PC-3 (cell line): Measurements from ENCODE around the gene LRIF1. TPM values are rescaled to one million over a fixed set of nuclear protein-coding genes. Genes with fewer than 3 reads are reported as not detected.

Experiments
- ATAC-seq: fragments of 200-7000 bp; cut with Tn5 transposase; 2 replicates; pipeline ENCODE4 v1.9.1; 2020; ENCODE audit warnings: mild to moderate bottlenecking, moderate library complexity
- BruUV-seq: library from RNA; stranded (reverse); fragments of 400-500 nt; replicated peaks from 2 replicates; lab custom pipeline; 2021; lab: Mats Ljungman, UMichigan
- CTCF ChIA-PET: fragments of 300-600 bp; sonication (Branson Sonifier 250); formaldehyde crosslinking; loops from one replicate; lab custom pipeline; 2022; ENCODE audit warnings: antibody characterized with exemption; lab: Charles Lee
- POLR2A ChIA-PET: fragments of 300-600 bp; sonication (Branson Sonifier 250); formaldehyde crosslinking; loops from one replicate; lab custom pipeline; 2022; ENCODE audit warnings: antibody characterized with exemption; ENCODE audit not compliant: unreplicated experiment; lab: Charles Lee
- DNase-seq: peaks from one replicate; pipeline ENCODE4 v3.0.0-alpha.2; 2015
- H2AFZ ChIP-seq: fragments of 300-600 bp; sonication (generic); 2 replicates; pipeline ENCODE4 v1.6.0; 2016; ENCODE audit warnings: antibody characterized with exemption, low read length
- H3F3A ChIP-seq: fragments of 300-600 bp; sonication (generic); one replicate; pipeline ENCODE4 v1.6.0; 2017; ENCODE audit warnings: antibody characterized with exemption, low read length, control low read depth, mild to moderate bottlenecking; ENCODE audit not compliant: unreplicated experiment
- H3K27ac ChIP-seq: fragments of 300-600 bp; sonication (generic); 2 replicates; pipeline ENCODE4 v1.5.1; 2016; ENCODE audit warnings: mild to moderate bottlenecking, low read length
- H3K27me3 ChIP-seq: fragments of 300-600 bp; sonication (generic); 2 replicates; pipeline ENCODE4 v1.6.1; 2016; ENCODE audit warnings: low read length, mixed read lengths
- H3K36me3 ChIP-seq: fragments of 300-600 bp; sonication (generic); 2 replicates; pipeline ENCODE4 v1.6.1; 2016; ENCODE audit warnings: low read depth, mixed run types, low read length, mixed read lengths
- H3K4me1 ChIP-seq: fragments of 300-600 bp; sonication (generic); 2 replicates; pipeline ENCODE4 v1.5.1; 2016; ENCODE audit warnings: low read length; ENCODE audit not compliant: insufficient read depth
- H3K4me2 ChIP-seq: fragments of 300-600 bp; sonication (generic); 2 replicates; pipeline ENCODE4 v1.6.0; 2016; ENCODE audit warnings: low read length
- H3K4me3 ChIP-seq: fragments of 300-600 bp; sonication (generic); 2 replicates; pipeline ENCODE4 v1.5.1; 2016; ENCODE audit warnings: mild to moderate bottlenecking, low read length, mixed read lengths
- H3K79me2 ChIP-seq: fragments of 300-600 bp; sonication (generic); 2 replicates; pipeline ENCODE4 v1.6.1; 2017; ENCODE audit warnings: low read length, mixed read lengths
- H3K9ac ChIP-seq: fragments of 300-600 bp; sonication (generic); 2 replicates; pipeline ENCODE4 v1.6.0; 2016; ENCODE audit warnings: mild to moderate bottlenecking, low read length
- H3K9me2 ChIP-seq: fragments of 300-600 bp; sonication (generic); replicated peaks from 2 replicates; pipeline ENCODE4 v1.6.1; 2016; ENCODE audit warnings: mixed run types, low read length, mixed read lengths
- H3K9me3 ChIP-seq: fragments of 300-600 bp; sonication (generic); 2 replicates; pipeline ENCODE4 v1.6.1; 2016; ENCODE audit warnings: low read length, mixed read lengths
- H4K20me1 ChIP-seq: fragments of 300-600 bp; sonication (generic); 2 replicates; pipeline ENCODE4 v1.6.1; 2016; ENCODE audit warnings: low read length, mixed read lengths
- EZH2 ChIP-seq: fragments of 300-600 bp; sonication (generic); IDR thresholded peaks from one replicate; pipeline ENCODE4 v1.6.1; 2017; ENCODE audit warnings: antibody characterized with exemption, mild to moderate bottlenecking, low read length; ENCODE audit not compliant: unreplicated experiment
- EZH2phosphoT487 ChIP-seq: fragments of 300-600 bp; sonication (generic); IDR thresholded peaks from 2 replicates; pipeline ENCODE4 v1.6.1; 2018; ENCODE audit warnings: mild to moderate bottlenecking, antibody characterized with exemption, low read length, borderline replicate concordance
- intact Hi-C: fragments of 100-400 bp; cut with micrococcal nuclease; formaldehyde crosslinking; loops from 2 replicates; pipeline ENCODE4 v1.9.0; 2023
- total RNA-seq: library from RNA; depleted of rRNA; stranded (reverse); fragments of >200 nt; gene quantifications from 2 replicates; pipeline ENCODE4 v1.2.3, GENCODE V29; 2014
- TF ChIP-seq, protein P1 (sequence below): fragments of 300-600 bp; sonication (generic); conservative IDR thresholded peaks from 2 replicates; pipeline ENCODE4 v1.5.1; 2017; ENCODE audit warnings: antibody characterized with exemption, low read depth, mild to moderate bottlenecking, low read length

LRIF1 gene
- total RNA-seq, 1 experiment from 2014 or later, result 18.1 TPM

DNA sequence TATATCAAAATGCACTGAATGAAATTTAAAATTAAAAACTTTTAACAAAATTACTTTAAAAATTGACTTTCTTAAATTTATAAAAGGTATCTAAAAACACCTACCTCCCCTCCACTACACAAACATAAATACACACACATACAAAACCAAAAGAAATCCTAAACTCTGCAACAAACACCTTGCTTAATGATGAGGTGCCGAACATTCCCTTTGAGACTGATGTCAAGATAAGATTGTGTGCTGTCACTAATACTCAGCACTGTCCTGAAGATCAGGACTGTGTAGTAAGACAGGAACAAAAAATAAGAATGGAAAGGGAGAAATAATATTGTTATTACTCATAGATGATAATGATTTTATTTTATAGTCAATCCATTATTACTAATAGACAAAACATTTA lies 45.7 kb downstream of the LRIF1 start:
- Histone ChIP-seq H3K79me2 (no peaks in the 10 kb centered on the region), H3K9ac (no peak overlapping the region), H3K27me3 (no peaks in the 10 kb centered on the region), H2AFZ (no peak overlapping the region), H3K36me3 (no peaks in the 10 kb centered on the region), H3K9me2 (no peaks in the 10 kb centered on the region), H3K9me3 (no peaks in the 10 kb centered on the region), H3K4me3 (no peak overlapping the region), H3K4me1 (peaks cover 14% of the 10 kb centered on the region), H3K27ac (no peak overlapping the region), H3K4me2 (no peak overlapping the region), H3F3A (no peaks in the 10 kb centered on the region), H4K20me1 (no peaks in the 10 kb centered on the region)
- ChIA-PET POLR2A (interaction anchor here (0.6 kb wide), 1 partner anchor 938 kb away, joined by 11 read pairs; no protein-coding TSS in a partner anchor), CTCF (no interaction called here)
- no peak for DNase-seq
- TF ChIP-seq, protein P1, sequence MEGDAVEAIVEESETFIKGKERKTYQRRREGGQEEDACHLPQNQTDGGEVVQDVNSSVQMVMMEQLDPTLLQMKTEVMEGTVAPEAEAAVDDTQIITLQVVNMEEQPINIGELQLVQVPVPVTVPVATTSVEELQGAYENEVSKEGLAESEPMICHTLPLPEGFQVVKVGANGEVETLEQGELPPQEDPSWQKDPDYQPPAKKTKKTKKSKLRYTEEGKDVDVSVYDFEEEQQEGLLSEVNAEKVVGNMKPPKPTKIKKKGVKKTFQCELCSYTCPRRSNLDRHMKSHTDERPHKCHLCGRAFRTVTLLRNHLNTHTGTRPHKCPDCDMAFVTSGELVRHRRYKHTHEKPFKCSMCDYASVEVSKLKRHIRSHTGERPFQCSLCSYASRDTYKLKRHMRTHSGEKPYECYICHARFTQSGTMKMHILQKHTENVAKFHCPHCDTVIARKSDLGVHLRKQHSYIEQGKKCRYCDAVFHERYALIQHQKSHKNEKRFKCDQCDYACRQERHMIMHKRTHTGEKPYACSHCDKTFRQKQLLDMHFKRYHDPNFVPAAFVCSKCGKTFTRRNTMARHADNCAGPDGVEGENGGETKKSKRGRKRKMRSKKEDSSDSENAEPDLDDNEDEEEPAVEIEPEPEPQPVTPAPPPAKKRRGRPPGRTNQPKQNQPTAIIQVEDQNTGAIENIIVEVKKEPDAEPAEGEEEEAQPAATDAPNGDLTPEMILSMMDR, result no peak
- TF ChIP-seq EZH2phosphoT487 (no peak), EZH2 (no peak)
- BruUV-seq, result no TSS peak
- no peak for ATAC-seq
- intact Hi-C loops, result no loop called here

DNA sequence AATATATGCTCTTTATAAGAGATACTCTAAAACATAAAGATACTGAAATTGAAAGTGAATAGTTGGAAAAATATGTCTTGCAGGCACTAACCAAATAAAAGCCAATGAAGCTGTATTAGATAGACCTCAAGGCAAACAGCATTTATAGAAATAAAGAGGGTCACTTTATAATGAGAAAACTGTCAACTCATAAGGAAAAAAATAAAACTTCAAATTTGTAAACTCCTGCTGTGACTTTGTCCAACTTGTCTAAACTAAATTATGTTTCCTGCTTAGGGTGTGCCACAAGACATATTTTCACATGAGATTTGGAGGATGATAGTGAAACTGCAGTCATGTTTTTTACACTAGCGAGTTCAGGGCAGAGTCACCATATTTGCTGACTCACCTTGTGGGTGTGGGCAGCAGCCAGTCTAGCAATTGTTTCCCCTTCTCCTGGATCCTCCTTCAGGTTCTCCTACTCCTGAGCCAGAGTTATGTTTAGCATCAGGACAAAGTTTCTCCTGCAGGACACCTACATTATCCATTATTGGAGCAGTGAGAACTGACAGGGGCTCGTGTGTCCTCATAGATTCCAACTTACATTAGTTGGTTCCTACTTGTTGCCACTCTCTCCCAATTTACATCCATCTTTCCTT lies 46.9 kb downstream of the LRIF1 start:
- H3F3A ChIP-seq, result no peaks in the 10 kb centered on the region
- peak overlapping the region; percentile 76 for H2AFZ ChIP-seq
- H3K36me3 ChIP-seq, result no peaks in the 10 kb centered on the region
- H3K27ac ChIP-seq, result peak overlapping the region; percentile 43
- H3K4me2 ChIP-seq, result peak overlapping the region; percentile 80
- H3K4me3 ChIP-seq, result peak overlapping the region; percentile 60
- no TSS peak for BruUV-seq
- ChIA-PET POLR2A (interaction anchor here (0.7 to 1.0 kb wide), 2 partner anchors 47 to 568 kb away, joined by 3 to 6 read pairs; partner anchors contain the start of gene LRIF1), CTCF (interaction anchor here (0.7 kb wide), 1 partner anchor 418 kb away, joined by 3 read pairs; no protein-coding TSS in a partner anchor)
- ATAC-seq (peak; percentile 99), DNase-seq (peak; percentile 72)
- intact Hi-C loops, result loop anchor here (1.0 kb wide), 1 partner anchor 47 kb away; the partner anchor contains the start of gene LRIF1
- no peaks in the 10 kb centered on the region for H3K79me2 ChIP-seq
- H3K27me3 ChIP-seq, result no peaks in the 10 kb centered on the region
- H3K9ac ChIP-seq, result peak overlapping the region; percentile 13; the same call in 1 of the 2 replicates
- no peaks in the 10 kb centered on the region for H3K9me2 ChIP-seq
- H4K20me1 ChIP-seq, result no peaks in the 10 kb centered on the region
- no peaks in the 10 kb centered on the region for H3K9me3 ChIP-seq
- TF ChIP-seq, protein P1, result no peak
- no peak for TF ChIP-seq EZH2phosphoT487
- TF ChIP-seq EZH2, result no peak
- H3K4me1 ChIP-seq, result peaks cover 14% of the 10 kb centered on the region

DNA sequence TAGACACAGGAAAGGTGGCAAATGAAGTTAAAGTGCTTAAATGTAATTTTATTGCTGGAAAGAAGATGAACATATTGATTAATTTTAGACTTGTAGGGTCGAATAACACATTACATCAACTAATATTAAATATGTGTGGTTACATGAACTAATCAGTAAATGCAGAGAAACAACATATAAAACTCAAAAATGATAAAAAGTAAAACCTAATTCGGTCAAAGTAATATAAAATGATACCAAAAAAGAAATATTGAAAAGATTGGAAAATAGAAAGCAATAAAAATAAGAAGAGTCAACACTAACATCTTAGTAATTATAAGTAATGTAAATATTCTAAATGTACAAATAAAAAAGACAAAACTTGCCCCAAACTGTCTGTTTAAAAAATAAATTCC lies 47.5 kb downstream of the LRIF1 start:
- DNase-seq (no peak), ATAC-seq (no peak)
- H3K4me3 ChIP-seq, result peak overlapping the region; percentile 60
- no peaks in the 10 kb centered on the region for H3F3A ChIP-seq
- peaks cover 14% of the 10 kb centered on the region for H3K4me1 ChIP-seq
- 0 out of 2 replicates have a peak overlapping the region, but pooled peaks have one; percentile 13 for H3K9ac ChIP-seq
- peak overlapping the region; percentile 76 for H2AFZ ChIP-seq
- CTCF ChIA-PET, result no interaction called here
- H3K9me2 ChIP-seq, result no peaks in the 10 kb centered on the region
- no peaks in the 10 kb centered on the region for H3K79me2 ChIP-seq
- peak overlapping the region; percentile 43 for H3K27ac ChIP-seq
- H3K27me3 ChIP-seq, result no peaks in the 10 kb centered on the region
- no peak for TF ChIP-seq EZH2phosphoT487
- TF ChIP-seq, protein P1, result no peak
- TF ChIP-seq EZH2, result no peak
- no peaks in the 10 kb centered on the region for H4K20me1 ChIP-seq
- H3K9me3 ChIP-seq, result no peaks in the 10 kb centered on the region
- intact Hi-C loops, result no loop called here
- POLR2A ChIA-PET, result interaction anchor here (0.7 kb wide), 1 partner anchor 567 kb away, joined by 3 read pairs; no protein-coding TSS in a partner anchor
- BruUV-seq, result no TSS peak
- no peaks in the 10 kb centered on the region for H3K36me3 ChIP-seq
- H3K4me2 ChIP-seq, result peak overlapping the region; percentile 80
